ENCODE results near the gene RNFT2.
A peak's percentile ranks its signal among the peaks of the same experiment; 100 is the strongest.

RNFT2 gene

GRCh38 chr12:116703214-116703795 lies 34.8 kb upstream of the RNFT2 start:
- no peak overlapping the region for H3K4me3 ChIP-seq (ENCODE audit: low read depth, low read length)
- peak; percentile 78 for DNase-seq (ENCODE audit: low read depth)
- TF ChIP-seq MYC (IDR thresholded peaks at IDR 0.05; ENCODE audit: low read depth, low read length), result no peak
- TF ChIP-seq CTCF (IDR thresholded peaks at IDR 0.05; ENCODE audit: low read depth, low read length), result peak; percentile 97
- TF ChIP-seq POLR2A (IDR thresholded peaks at IDR 0.05; ENCODE audit: extremely low read depth, insufficient read length), result no peak
- TF ChIP-seq MAX (IDR thresholded peaks at IDR 0.05; ENCODE audit: low read depth, low read length), result no peak

GRCh38 chr12:116707751-116708150 lies 30.4 kb upstream of the RNFT2 start:
- no peak for DNase-seq (ENCODE audit: low read depth)
- TF ChIP-seq CTCF (IDR thresholded peaks at IDR 0.05; ENCODE audit: low read depth, low read length) (no peak), MYC (IDR thresholded peaks at IDR 0.05; ENCODE audit: low read depth, low read length) (no peak), MAX (IDR thresholded peaks at IDR 0.05; ENCODE audit: low read depth, low read length) (no peak)
- H3K4me3 ChIP-seq (ENCODE audit: low read depth, low read length), result no peak overlapping the region

GRCh38 chr12:116708826-116709756 lies 29.0 kb upstream of the RNFT2 start:
- H3K4me3 ChIP-seq (ENCODE audit: low read depth, low read length), result no peak overlapping the region
- DNase-seq (ENCODE audit: low read depth), result peak; percentile 80
- TF ChIP-seq CTCF (IDR thresholded peaks at IDR 0.05; ENCODE audit: low read depth, low read length) (peak; percentile 74), POLR2A (IDR thresholded peaks at IDR 0.05; ENCODE audit: extremely low read depth, insufficient read length) (no peak), MYC (IDR thresholded peaks at IDR 0.05; ENCODE audit: low read depth, low read length) (no peak; the same call in 1 of the 2 replicates), MAX (IDR thresholded peaks at IDR 0.05; ENCODE audit: low read depth, low read length) (peak; percentile 48; the same call in 1 of the 2 replicates)

GRCh38 chr12:116709768-116710167 lies 28.3 kb upstream of the RNFT2 start:
- no peak overlapping the region for H3K4me3 ChIP-seq (ENCODE audit: low read depth, low read length)
- no peak for TF ChIP-seq POLR2A (IDR thresholded peaks at IDR 0.05; ENCODE audit: extremely low read depth, insufficient read length)
- no peak for TF ChIP-seq MYC (IDR thresholded peaks at IDR 0.05; ENCODE audit: low read depth, low read length)
- no peak for TF ChIP-seq MAX (IDR thresholded peaks at IDR 0.05; ENCODE audit: low read depth, low read length)
- TF ChIP-seq CTCF (IDR thresholded peaks at IDR 0.05; ENCODE audit: low read depth, low read length), result no peak

GRCh38 chr12:116710370-116711150 lies 27.6 kb upstream of the RNFT2 start:
- TF ChIP-seq MYC (IDR thresholded peaks at IDR 0.05; ENCODE audit: low read depth, low read length), result no peak
- TF ChIP-seq MAX (IDR thresholded peaks at IDR 0.05; ENCODE audit: low read depth, low read length), result no peak
- TF ChIP-seq POLR2A (IDR thresholded peaks at IDR 0.05; ENCODE audit: extremely low read depth, insufficient read length), result no peak
- TF ChIP-seq CTCF (IDR thresholded peaks at IDR 0.05; ENCODE audit: low read depth, low read length), result no peak
- H3K4me3 ChIP-seq (ENCODE audit: low read depth, low read length), result no peak overlapping the region
- DNase-seq (ENCODE audit: low read depth), result no peak

More at GRCh38 chr12:116709768-116710167, 28.3 kb upstream of the RNFT2 start:
- DNase-seq (ENCODE audit: low read depth), result no peak
